ENCODE results near the gene MAPK10. TPM values are rescaled to one million over a fixed set of nuclear protein-coding genes. Genes with fewer than 3 reads are reported as not detected.

The MAPK10 gene
- total and polyA plus RNA-seq, 9 of the 15 experiments (the other 6 are each of a cell fraction or from before 2014, with no cell fraction given), result 0.10 to 0.53 (median 0.18) TPM; not detected in 4

DNA sequence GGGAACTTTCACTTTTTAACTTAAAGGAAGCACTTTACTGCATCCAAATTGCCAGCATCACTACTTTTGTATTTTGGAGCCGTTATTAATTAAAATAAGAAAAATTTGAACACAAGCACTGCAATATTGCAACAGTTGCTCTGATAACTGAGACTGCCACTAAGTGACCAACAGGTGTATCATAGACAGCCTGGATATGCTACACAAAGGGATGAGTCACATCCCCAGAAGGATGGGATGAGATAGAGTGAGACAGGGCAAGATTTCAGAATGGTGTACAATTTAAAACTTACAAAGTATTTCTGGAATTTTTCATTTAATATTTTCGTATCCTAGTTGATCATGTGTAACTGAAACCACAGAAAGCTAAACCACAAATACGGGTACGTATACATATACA lies 204.1 kb downstream of the MAPK10 start:
- in situ Hi-C loops (cut with MboI) (no loop called here), intact Hi-C loops (cut with micrococcal nuclease) (no loop called here)
- 0% methylated on average over 4 of the region's 4 CpGs for WGBS (ENCODE audit: insufficient coverage, low coverage, missing lambda C conversion rate)
- no peaks in the 10 kb centered on the region for H3K9me3 ChIP-seq (replicated peaks; ENCODE audit: control insufficient read depth, insufficient read depth, low read depth, low read length)
- H3K4me1 ChIP-seq (replicated peaks in 1 of 2; ENCODE audit: control insufficient read depth in 2 of 2, insufficient read depth in 2 of 2, low read length in 2 of 2), result no peaks in the 10 kb centered on the region
- no peaks in the 10 kb centered on the region for H4K20me1 ChIP-seq (replicated peaks; ENCODE audit: control insufficient read depth, insufficient read depth, low read length)
- H3K4me2 ChIP-seq (ENCODE audit: insufficient read depth, low read length), result no peak overlapping the region
- FAIRE-seq (no peak), DNase-seq (ENCODE audit: extremely low read depth in 1 of 4, low spot score in 3 of 4) (no peak), ATAC-seq (no peak)
- BruUV-seq (replicated peaks), result no TSS peak
- no peak overlapping the region for H3K9ac ChIP-seq (ENCODE audit: insufficient read depth in 1 of 2, low read depth in 2 of 2, low read length in 2 of 2)
- no peaks in the 10 kb centered on the region for H3K9me1 ChIP-seq (ENCODE audit: control insufficient read depth, insufficient read depth, low read length)
- no peak overlapping the region for H3K4me3 ChIP-seq
- TF ChIP-seq, protein P1, sequence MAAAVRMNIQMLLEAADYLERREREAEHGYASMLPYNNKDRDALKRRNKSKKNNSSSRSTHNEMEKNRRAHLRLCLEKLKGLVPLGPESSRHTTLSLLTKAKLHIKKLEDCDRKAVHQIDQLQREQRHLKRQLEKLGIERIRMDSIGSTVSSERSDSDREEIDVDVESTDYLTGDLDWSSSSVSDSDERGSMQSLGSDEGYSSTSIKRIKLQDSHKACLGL (CRISPR knock-in tag; IDR thresholded peaks at IDR 0.05; ENCODE audit: borderline replicate concordance, poor library complexity, severe bottlenecking), result no peak
- TF ChIP-seq ZBTB7A (IDR thresholded peaks at IDR 0.05; ENCODE audit: borderline replicate concordance, control insufficient read depth, low read depth, low read length), result no peak
- no peak for TF ChIP-seq RFX7 (CRISPR knock-in tag; IDR thresholded peaks at IDR 0.05)
- TF ChIP-seq, protein P2, sequence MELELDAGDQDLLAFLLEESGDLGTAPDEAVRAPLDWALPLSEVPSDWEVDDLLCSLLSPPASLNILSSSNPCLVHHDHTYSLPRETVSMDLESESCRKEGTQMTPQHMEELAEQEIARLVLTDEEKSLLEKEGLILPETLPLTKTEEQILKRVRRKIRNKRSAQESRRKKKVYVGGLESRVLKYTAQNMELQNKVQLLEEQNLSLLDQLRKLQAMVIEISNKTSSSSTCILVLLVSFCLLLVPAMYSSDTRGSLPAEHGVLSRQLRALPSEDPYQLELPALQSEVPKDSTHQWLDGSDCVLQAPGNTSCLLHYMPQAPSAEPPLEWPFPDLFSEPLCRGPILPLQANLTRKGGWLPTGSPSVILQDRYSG (tag; conservative IDR thresholded peaks at IDR 0.05; ENCODE audit: low read depth), result no peak
- TF ChIP-seq, protein P3, sequence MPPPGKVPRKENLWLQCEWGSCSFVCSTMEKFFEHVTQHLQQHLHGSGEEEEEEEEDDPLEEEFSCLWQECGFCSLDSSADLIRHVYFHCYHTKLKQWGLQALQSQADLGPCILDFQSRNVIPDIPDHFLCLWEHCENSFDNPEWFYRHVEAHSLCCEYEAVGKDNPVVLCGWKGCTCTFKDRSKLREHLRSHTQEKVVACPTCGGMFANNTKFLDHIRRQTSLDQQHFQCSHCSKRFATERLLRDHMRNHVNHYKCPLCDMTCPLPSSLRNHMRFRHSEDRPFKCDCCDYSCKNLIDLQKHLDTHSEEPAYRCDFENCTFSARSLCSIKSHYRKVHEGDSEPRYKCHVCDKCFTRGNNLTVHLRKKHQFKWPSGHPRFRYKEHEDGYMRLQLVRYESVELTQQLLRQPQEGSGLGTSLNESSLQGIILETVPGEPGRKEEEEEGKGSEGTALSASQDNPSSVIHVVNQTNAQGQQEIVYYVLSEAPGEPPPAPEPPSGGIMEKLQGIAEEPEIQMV (tag; conservative IDR thresholded peaks at IDR 0.05; ENCODE audit: low read depth), result no peak
- TF ChIP-seq, protein P4, sequence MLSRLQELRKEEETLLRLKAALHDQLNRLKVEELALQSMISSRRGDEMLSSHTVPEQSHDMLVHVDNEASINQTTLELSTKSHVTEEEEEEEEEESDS (CRISPR knock-in tag; IDR thresholded peaks at IDR 0.05), result no peak
- no peaks in the 10 kb centered on the region for H3K36me3 ChIP-seq (ENCODE audit: control insufficient read depth, insufficient read depth, low read length)
- no peak overlapping the region for H3K27ac ChIP-seq (ENCODE audit: extremely low read depth, low read depth, low read length)
- no peak overlapping the region for H2AFZ ChIP-seq (ENCODE audit: low read depth, low read length)
- ChIA-PET CTCF (ENCODE audit: low intra/inter-chr PET ratio) (no interaction called here), POLR2A (no interaction called here)
- no peaks in the 10 kb centered on the region; a peak in 1 of 5 replicates for H3K27me3 ChIP-seq (ENCODE audit: control insufficient read depth in 2 of 2, insufficient read depth in 2 of 2, low read length in 2 of 2)
- H3K79me2 ChIP-seq (ENCODE audit: control insufficient read depth, insufficient read depth, low read length), result no peaks in the 10 kb centered on the region
